Right lobe of liver (tissue), 6 donors: ENCODE measurements around the gene PNKD. TPM values are rescaled to one million over a fixed set of nuclear protein-coding genes. Genes with fewer than 3 reads are reported as not detected.

Source experiments
- ATAC-seq, 4 donors: fragments of 200-7000 bp; cut with Tn5 transposase; one replicate each; pipeline ENCODE4 v1.9.1; 2020; ENCODE audit warnings: mild to moderate bottlenecking in 4 of 4, moderate library complexity in 4 of 4
- DNase-seq, 3 donors: peaks; one replicate each; pipeline ENCODE4 v3.0.0-alpha.2; 2020
- H3K27ac ChIP-seq, 3 donors: fragments of 200-600 bp; one replicate each; pipeline ENCODE4 v1.8.0; 2022
- H3K27me3 ChIP-seq, 2 donors: fragments of 200-600 bp; one replicate each; pipeline ENCODE4 v1.8.0; 2022
- H3K36me3 ChIP-seq, 4 donors: fragments of 200-600 bp; sonication (generic) in 1 of 4; one replicate each; pipeline versions ENCODE4 v1.5.1 to v1.8.0; 2017 to 2022; ENCODE audit warnings: control low read depth in 1 of 4
- H3K4me1 ChIP-seq, 4 donors: fragments of 200-600 bp; sonication (generic) in 1 of 4; one replicate each; pipeline versions ENCODE4 v1.5.1 to v1.8.0; 2017 to 2022; ENCODE audit warnings: control low read depth in 1 of 4
- H3K4me3 ChIP-seq, 3 donors: fragments of 200-600 bp; one replicate each; pipeline ENCODE4 v1.8.0; 2022
- H3K9me3 ChIP-seq, 4 donors: fragments of 200-600 bp; sonication (generic) in 1 of 4; one replicate each; pipeline versions ENCODE4 v1.5.1 to v1.8.0; 2017 to 2022; ENCODE audit warnings: control low read depth in 1 of 4
- POLR2A ChIP-seq: fragments of 450-650 bp; IDR thresholded peaks from one replicate; pipeline ENCODE4 v1.6.1; 2017; ENCODE audit warnings: antibody characterized with exemption, mild to moderate bottlenecking
- WGBS: methylation state at CpG from one replicate; pipeline ENCODE4 v1.1.6; 2018; ENCODE audit warnings: low coverage, low lambda C conversion rate; ENCODE audit not compliant: insufficient coverage; ENCODE audit errors: missing lambda C conversion rate; 5-methylcytosine and 5-hydroxymethylcytosine counted together
- intact Hi-C, 2 donors: fragments of 100-400 bp; cut with DNase I; formaldehyde crosslinking; loops; one replicate each; pipeline versions ENCODE4 v1.11.2 to v1.14.1; 2022
- total RNA-seq, 6 experiments: library from RNA; depleted of rRNA in 2 of 6; stranded (reverse); fragments of >200 nt in 2 of 6; fragmentation: NEBNext Ultra II Directional in 3 of 6; extraction: Animal tissue kit (Norgen Biotek cat#: 25700) in 3 of 6; gene quantifications; one replicate each; pipeline versions ENCODE4 v1.1.0 to v1.2.4, GENCODE V29; 2016 to 2023
- TF ChIP-seq, protein P1 (sequence below), 4 donors: fragments of 200-600 bp in 3 of 4; fragments of 450-650 bp in 1 of 4; IDR thresholded peaks; one replicate each; pipeline versions ENCODE4 v1.5.1 to v1.8.0; 2016 to 2022; ENCODE audit warnings: antibody characterized with exemption in 4 of 4, mild to moderate bottlenecking in 2 of 4
- donor health status: DM: no; HTN: yes; CAD: no.
- donor health status: DM: no; HTN: no; CAD: no.
- donor health status: DM: no; HTN: no; CAD: no.
- donor health status: DM: no; HTN: yes; CAD: no.
- donor health status: DM: no; HTN: yes; CAD: no.

The PNKD gene
- total RNA-seq, 6 experiments from 2014 or later, result 78.5 to 137 (median 115) TPM

GRCh38 chr2:218300141-218300540 lies 29.8 kb downstream of the PNKD start:
- H3K36me3 ChIP-seq, result no peaks in the 10 kb centered on the region
- no peaks in the 10 kb centered on the region for H3K27me3 ChIP-seq
- ATAC-seq (no peak), DNase-seq (no peak)
- H3K4me3 ChIP-seq, result no peak overlapping the region
- TF ChIP-seq, protein P1, sequence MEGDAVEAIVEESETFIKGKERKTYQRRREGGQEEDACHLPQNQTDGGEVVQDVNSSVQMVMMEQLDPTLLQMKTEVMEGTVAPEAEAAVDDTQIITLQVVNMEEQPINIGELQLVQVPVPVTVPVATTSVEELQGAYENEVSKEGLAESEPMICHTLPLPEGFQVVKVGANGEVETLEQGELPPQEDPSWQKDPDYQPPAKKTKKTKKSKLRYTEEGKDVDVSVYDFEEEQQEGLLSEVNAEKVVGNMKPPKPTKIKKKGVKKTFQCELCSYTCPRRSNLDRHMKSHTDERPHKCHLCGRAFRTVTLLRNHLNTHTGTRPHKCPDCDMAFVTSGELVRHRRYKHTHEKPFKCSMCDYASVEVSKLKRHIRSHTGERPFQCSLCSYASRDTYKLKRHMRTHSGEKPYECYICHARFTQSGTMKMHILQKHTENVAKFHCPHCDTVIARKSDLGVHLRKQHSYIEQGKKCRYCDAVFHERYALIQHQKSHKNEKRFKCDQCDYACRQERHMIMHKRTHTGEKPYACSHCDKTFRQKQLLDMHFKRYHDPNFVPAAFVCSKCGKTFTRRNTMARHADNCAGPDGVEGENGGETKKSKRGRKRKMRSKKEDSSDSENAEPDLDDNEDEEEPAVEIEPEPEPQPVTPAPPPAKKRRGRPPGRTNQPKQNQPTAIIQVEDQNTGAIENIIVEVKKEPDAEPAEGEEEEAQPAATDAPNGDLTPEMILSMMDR (IDR thresholded peaks at IDR 0.05), result no peak
- TF ChIP-seq POLR2A, result no peak
- 69% methylated on average over 4 of the region's 4 CpGs for WGBS
- peaks cover 0 to 14% (median 6%) of the 10 kb centered on the region in 4 donors for H3K4me1 ChIP-seq
- no peak overlapping the region for H3K27ac ChIP-seq
- intact Hi-C loops, result loop anchor here (5.0 to 10.0 kb wide), 3 partner anchors 55 to 95 kb away; partner anchors contain the start of genes CATIP (in 2 of the 2) and CTDSP1 (in 1 of the 2)
- H3K9me3 ChIP-seq, result no peaks in the 10 kb centered on the region

- intact Hi-C loops, result loop anchor here (5.0 to 10.0 kb wide), 3 partner anchors 54 to 94 kb away; partner anchors contain the start of genes CATIP (in 2 of the 2) and CTDSP1 (in 1 of the 2)
These were observed 31.0 kb downstream of the PNKD start for GRCh38 chr2:218301176-218301819.

GRCh38 chr2:218305383-218305782 lies 35.1 kb downstream of the PNKD start:
- ATAC-seq (no peak), DNase-seq (no peak)
- TF ChIP-seq, protein P1 (IDR thresholded peaks at IDR 0.05), result no peak
- no peak for TF ChIP-seq POLR2A
- H3K4me3 ChIP-seq, result no peak overlapping the region
- peaks cover 0 to 20% (median 10%) of the 10 kb centered on the region in 4 donors for H3K4me1 ChIP-seq
- H3K36me3 ChIP-seq, result no peaks in the 10 kb centered on the region
- 67% methylated on average over 5 of the region's 5 CpGs for WGBS
- intact Hi-C loops, result loop anchor here (10.0 kb wide), 2 partner anchors 49 to 89 kb away; partner anchors contain the start of genes CATIP (in 1 of the 2) and CTDSP1 (in 1 of the 2)
- H3K27me3 ChIP-seq, result no peaks in the 10 kb centered on the region
- peak overlapping the region in 1 of 3 donors; percentile 37 for H3K27ac ChIP-seq
- H3K9me3 ChIP-seq, result no peaks in the 10 kb centered on the region

More at GRCh38 chr2:218301176-218301819, 31.0 kb downstream of the PNKD start:
- ATAC-seq (peak; percentile 85 to 93 (median 87)), DNase-seq (peak; percentile 68 to 87 (median 78))
- Histone ChIP-seq H3K27ac (no peak overlapping the region), H3K36me3 (no peaks in the 10 kb centered on the region), H3K27me3 (no peaks in the 10 kb centered on the region), H3K4me3 (no peak overlapping the region), H3K9me3 (no peaks in the 10 kb centered on the region), H3K4me1 (peaks cover 0 to 23% (median 10%) of the 10 kb centered on the region in 4 donors)
- no peak for TF ChIP-seq POLR2A
- TF ChIP-seq, protein P1 (IDR thresholded peaks at IDR 0.05), result peak; percentile 96 to 97 (median 96)
- WGBS, result 5% methylated on average over 9 of the region's 9 CpGs

DNA sequence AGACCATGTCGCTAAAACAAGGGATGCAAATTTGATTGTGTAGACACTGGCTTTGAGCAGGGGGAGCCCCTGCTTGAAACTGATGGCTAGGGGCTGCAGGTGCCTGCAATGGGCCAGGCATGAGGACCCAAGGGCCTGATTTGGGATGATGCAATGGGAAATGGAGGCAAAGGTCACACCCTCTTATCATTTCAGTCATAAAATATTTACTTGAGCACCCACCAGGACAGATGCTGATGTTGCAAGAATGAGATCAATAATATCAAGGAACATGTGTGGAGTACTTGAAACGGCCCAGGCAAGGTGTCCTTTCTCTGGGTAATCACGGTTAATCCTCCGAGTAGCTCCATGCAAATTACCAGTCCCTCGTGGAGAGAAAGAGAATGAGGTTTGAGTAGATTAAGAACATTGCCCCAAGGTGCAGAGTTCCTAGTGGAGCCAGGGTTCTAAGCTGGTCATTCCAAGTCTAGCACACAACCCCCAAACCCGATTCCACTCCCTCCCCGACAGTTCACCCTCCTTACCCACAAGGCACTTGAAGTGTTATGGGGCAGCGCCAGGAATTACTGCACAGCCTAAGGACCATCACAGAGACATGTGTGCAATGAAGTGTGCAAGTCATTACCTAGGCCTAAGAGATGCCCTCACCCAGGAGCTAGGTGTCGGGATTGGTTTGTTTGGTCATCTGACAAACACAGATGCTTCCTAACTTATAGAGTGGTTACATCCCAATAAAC lies 36.0 kb downstream of the PNKD start:
- 49% methylated on average over 7 of the region's 9 CpGs for WGBS
- no peaks in the 10 kb centered on the region for H3K27me3 ChIP-seq
- H3K27ac ChIP-seq, result peak overlapping the region in 2 of 3 donors; percentile 36 to 37
- no peak overlapping the region for H3K4me3 ChIP-seq
- no peak for DNase-seq
- ATAC-seq, result peak; percentile 53 to 77 (median 59)
- no peaks in the 10 kb centered on the region for H3K9me3 ChIP-seq
- TF ChIP-seq, protein P1 (IDR thresholded peaks at IDR 0.05), result no peak
- no peaks in the 10 kb centered on the region for H3K36me3 ChIP-seq
- peaks cover 0 to 27% (median 12%) of the 10 kb centered on the region in 4 donors for H3K4me1 ChIP-seq
- intact Hi-C loops, result loop anchor here (10.0 kb wide), 2 partner anchors 48 to 88 kb away; partner anchors contain the start of genes CATIP (in 1 of the 2) and CTDSP1 (in 1 of the 2)
